RKO (cell line): Measurements from ENCODE around the gene NRG2.

Experiments used
- DNase-seq: peaks from one replicate; pipeline ENCODE4 v3.0.0-alpha.2; 2016; ENCODE audit warnings: low spot score

Gene NRG2

DNA sequence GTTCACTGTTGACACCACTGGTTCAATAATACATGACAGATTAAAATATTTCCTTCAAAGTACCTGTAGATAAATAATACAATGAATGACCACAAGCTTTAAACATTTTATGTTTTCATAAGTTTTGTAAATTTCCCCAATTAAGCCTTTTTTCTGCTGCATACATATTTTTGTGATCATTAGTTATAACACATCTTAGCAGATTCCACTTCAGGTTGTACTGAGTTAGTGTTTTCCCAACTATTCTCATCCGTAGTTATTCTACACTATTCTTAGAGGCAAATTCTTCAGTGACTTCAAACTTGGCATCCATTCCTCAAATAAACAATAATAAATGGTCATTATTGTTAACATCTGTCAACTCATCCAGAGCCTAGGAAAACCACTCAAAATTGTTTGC, 100.9 kb downstream of the NRG2 start:
- DNase-seq: no peak

DNA sequence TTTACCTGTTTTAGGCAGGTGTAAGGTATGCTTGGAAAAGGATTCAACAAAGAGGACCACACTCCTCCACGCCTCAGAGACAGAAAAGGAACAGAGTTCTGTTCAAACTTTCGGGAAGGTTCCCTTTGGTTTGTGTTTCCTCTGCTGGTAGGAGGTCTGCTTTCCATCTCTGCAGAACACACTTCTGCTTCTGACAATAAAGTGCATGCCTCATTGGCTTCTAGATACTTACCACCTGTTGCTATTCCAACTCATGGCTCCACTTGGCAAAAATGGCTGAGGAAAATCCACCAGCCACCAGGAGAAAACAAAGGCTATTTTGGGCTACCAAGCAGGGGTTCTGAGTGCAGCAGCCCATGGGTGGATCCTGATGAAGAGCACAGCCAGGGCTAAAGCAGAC, 112.7 kb downstream of the NRG2 start:
- no peak for DNase-seq

DNA sequence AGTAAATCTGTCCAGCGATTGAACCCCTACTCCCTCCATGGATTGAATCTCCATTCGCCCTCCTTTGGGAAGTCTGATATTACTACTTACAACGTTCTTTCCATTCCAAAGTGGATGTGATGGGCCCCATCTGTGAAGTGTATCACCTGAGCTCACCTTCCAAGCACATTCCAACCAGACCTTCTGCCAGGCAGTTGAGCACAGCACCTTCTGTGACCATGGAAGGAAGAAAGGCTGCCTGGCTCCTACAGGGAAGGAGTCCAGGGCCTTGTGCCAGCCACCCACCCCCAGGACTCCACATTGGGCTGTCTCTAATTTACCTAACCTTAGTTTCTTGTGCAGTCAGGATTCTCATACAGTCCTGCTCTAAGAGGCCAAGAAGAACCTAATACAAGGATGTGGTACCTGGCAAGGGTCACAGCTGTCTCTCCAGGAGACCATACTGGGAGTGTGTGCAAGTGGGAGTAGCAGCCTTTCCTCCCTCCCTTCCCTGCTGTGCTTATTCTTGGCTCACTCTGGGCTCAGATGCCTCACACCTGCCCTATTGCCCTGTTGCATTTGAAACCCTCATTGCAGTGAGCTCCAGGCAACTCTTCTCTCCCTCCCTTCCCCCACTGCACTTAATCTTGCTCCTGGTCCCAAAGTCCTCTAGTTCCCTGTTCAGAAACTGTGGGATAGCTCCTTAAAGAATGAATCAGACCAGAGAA, 116.1 kb downstream of the NRG2 start:
- no peak for DNase-seq

DNA sequence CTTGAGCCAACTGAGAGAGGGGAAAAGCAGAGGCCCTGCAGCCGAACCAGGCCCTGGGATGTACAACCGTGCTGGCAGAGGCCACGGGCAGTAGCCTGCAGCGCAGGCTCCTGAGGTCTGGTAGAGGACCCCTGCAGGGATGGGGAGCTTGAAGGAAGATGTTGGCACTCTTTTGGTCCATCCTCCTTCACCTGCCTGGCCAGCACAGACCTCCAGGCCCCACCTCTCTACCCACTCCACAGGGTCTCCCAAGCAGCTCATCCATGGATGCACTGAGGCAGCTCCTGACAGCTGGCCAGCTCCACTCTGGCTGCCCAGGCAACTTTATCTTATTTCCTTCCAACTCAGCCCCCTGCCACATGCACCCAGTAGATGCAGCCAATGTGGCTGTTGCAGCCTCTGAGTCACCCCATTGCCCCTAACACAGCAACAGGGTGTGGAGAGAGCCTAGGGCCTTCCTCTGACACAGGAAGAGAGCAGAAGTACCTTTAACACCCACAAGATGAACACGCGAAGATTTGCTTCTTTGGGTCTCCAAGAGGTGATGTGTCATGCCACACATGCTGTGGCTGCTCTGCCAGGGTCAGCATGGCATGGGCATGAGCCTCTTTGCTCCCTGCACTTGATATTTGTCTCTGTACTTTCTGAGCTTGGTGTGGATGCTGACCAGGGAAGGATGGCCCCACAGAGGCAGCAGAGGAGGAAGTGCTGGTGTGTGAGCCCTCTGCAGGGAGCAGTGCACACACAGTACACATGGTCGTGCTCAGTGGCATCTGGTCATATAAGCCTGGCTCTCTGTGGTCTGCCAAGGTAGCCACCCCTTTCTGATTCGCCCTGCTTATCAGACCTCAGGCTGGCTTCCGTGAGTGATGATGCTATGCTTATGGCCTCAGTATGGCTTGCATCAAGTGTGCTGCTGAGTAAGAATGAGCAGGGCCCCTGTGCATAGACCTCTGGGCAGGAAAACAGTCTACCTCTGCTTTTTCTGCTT, 117.2 kb downstream of the NRG2 start:
- no peak for DNase-seq

DNA sequence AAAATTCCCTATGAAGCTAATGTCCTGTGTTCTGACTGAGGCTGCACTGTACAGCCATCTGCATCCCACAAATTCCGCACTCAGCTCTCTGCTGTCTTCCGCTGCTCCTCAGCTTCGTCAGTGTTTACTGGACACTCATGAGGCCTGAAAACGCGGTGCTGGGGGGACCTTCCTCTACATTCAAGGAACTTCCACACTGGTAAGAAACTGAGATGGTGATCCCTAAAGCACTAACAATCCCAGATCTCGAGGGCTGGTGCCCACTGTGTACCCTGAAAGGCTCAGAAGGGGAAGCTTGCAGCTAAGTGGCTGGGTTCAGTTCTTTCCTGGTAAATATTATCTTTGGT, 117.9 kb downstream of the NRG2 start:
- no peak for DNase-seq

DNA sequence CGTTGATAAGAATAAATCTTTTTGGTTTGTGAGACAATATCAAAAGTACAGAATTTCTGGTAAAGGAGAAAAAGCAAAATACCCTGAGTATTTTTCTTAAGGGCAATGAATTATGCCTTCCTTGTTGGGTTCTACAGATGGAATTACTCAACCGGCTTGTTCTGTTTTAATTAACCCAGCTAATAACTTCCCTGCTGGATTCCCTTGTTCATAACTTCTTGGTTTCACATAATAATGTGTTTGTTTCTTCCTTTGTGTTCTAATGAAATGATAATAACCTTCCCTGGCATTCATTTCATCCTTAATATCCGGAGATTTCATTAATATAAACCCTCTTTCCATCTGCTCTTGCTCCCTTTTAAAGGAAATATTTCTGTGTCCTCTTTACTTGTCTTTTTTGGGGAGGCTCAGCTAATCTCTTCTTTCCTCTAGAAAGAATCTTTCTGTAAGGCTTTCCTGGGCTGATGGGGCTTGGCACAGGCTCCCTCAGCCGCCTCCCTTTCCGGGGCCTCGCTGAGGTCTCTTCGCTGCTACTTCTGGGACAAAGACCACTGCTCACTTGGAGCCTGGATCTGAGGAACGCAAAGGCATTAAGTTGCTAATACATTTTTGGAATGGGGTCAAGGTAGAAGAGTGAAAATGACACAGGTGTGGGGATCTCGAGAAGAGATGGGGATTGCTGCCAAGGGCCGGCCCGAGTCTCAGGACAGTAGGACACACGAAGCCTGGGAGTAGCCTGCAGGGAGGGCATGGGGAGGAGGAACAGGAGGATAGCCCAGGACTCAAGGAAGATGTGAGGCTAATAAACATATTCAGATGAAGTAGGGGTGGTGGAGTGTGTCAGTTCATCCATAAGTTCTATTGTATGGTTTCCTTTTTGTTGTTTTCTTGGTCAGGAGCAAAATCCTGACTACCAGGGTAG, 118.5 kb downstream of the NRG2 start:
- DNase-seq: no peak

DNA sequence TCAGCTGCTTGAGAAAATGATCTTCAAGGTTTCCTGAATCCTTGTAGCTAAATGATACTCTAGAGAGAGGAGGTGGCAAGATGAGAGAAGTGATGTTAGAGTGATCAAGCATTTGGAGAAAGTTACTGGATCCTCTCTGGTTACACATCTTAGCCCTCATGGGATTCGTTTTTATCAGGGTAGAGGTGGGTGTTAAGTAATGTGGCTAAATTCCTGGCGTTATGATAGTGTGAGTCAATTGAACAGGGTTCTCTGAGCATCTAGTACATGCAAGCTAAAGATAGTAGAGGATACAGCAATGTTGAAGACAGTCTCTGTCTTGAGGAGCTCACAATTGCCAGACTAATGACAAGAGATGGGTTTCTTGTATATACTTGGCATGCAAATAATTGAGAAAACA, 123.8 kb downstream of the NRG2 start:
- DNase-seq: no peak

DNA sequence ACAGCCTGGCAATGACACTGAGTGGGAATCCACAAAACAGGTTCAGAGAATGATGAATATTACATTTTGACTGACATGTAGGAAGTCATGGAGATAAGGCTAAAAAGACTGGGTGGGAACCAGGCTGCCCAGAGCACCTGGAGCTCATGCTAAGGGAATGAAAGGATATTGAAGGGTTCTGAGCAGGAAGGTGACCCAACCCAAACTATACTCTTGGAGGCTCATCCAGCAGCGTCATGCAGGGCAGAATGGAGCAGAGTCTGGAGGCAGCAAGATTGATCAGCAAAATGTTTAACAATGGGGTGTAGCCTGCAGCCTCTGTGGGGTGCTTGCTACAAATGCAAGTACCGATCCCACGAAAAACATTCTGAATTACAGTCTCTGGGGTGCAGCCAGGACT, 127.3 kb downstream of the NRG2 start:
- no peak for DNase-seq

DNA sequence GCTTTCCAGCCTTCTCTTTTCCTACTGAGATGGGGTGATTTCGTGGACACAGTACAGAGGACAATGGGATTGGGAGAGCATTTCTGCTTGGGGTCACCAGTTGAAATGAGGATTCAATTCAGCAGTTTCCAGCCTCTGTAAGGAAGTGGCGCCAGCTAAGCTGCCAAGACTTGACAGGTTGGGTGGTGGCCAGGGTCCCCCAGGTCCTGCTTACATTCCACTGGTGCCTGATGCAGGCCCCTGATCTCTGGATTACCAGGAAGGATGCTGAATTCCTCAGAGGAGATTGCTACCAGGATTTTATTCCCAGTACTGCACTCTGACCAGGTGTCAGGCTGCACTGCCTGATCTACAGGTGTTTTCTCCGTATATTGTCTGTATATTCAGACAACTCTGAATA, 127.8 kb downstream of the NRG2 start:
- no peak for DNase-seq

DNA sequence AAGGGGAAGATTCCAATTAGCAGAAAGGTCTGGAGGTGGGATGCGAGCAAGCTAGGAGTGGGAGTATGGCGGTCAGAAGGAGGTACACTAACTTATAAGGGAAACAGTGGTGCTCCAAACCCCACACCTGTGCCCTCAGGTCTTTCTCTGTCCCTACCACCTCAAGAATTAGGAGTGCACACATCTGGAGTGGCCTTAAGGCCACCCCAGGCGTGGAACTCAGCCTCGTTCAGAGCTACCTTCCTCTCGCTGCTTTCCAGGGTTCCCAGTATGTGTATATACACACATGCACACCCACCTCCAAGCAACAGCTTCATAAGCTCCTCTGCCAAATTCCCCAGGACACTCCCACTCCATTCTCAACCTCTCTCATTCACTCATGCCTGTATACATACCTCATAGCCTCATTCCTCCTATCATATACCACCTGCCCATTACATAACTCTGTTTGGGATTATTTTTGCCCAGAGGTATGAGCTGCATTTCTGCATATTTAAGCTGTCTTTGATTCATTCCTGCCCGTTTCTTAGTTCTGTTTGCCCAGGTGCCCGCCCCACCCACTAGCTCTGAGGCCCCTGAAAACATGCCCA, 128.8 kb downstream of the NRG2 start:
- DNase-seq: no peak

DNA sequence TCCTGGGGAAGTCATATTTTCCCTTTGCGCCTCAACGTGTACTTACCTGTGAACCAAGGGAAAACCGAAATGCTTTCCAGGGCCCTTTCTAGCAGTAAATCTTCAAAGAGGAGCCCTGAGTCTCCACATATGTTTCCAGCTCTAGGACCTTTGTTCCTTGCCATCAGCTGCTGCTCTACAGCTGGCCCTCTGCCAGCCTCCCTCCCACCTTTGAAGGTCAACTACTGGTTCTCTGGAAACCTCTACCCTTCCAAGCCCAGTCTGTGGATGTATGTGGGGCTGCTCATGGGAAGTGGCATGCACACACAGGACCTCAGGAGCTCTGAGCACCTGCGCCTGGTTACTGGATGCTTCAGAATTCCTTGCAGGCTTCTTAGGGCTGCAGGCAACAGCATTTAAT, 130.3 kb downstream of the NRG2 start:
- DNase-seq: no peak

DNA sequence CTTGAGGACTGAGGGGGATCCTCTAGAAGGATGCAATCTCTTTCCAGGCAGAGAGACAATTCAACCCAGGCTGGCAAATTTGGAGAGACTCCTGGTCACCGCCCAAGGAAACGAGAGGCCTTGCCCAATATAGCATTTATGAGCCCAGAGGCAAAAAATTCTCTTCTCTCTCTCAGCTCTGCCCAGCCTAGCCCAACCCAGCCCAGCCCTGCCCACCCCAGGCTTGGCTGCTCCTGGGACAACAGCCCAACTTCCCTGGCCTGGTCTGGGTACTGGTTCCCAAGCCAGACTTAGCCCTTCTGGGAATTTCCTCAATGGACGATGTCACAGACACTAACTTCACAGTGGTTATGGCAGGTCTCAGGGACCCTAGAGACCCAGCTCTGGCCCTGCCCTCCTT, 130.9 kb downstream of the NRG2 start:
- no peak for DNase-seq

DNA sequence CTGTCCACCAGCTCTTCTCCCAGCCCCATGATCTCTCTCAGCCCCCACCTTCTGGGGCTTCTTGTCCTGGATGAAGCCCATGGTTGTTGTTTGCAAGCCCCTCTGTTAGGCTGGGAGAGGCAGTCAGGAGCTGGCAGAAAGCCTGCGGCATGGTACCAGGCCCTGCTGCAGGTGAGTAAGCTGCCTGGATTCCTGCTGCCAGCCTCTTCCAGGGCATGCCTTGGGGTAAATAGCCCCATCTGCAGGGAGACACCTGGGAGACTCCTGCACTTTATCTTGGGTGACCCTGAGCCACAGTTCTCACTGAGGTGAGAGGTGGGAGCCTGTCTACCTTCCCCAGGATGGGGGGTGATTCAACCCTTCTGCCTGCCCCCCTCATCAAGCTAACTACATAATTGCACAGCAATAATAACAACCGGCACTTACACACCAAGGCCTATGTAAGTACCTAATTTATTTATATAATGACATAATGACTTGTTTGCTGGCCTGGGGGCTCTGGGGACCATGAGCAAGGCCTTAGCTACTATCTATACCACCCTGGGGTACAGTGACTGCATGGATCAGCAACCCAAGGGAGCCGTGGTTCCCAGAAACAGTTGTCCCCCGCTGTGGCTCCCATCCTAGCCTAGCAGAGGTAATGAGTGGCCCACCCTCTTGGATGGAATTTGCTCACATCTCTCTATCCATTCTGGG, 131.5 kb downstream of the NRG2 start:
- no peak for DNase-seq

DNA sequence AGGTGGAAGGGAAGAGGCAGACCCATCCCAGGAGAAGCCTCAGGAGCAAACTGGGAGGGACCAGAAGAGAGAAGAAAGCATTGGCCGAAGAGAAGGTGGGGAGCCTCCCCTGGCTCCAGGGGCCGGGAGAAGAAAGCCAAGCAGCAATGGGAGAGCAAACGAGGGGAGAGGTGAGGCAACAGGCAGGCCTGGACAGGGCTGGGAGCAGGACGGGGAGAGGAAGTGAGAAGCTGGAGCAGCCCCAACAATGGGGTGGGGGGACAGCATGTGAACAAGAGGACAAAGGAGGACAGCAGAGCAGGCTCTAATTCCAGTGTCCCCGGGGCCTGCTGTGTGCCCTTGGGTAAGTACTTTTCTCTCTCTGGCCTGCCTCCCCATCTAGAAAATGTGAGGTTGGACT, 132.2 kb downstream of the NRG2 start:
- DNase-seq: no peak

DNA sequence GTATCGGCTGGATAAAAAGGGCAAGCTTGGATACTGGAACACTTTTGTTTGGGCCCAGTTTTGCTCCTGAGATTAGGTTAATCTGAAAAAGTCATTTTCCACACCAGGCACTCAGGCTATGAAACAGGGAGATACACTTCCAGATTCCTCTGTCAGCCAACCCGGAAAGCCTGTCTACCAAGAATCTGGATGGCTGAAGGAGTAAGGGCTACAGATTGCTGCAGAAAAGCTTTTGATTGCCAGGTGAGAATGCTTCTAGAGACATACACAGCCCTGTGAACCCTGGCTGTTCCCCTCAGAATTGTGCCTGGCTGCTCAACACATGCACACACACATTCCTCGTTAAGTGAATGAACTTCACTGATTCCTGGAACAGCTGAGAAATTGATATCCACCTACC, 133.1 kb downstream of the NRG2 start:
- DNase-seq: no peak

DNA sequence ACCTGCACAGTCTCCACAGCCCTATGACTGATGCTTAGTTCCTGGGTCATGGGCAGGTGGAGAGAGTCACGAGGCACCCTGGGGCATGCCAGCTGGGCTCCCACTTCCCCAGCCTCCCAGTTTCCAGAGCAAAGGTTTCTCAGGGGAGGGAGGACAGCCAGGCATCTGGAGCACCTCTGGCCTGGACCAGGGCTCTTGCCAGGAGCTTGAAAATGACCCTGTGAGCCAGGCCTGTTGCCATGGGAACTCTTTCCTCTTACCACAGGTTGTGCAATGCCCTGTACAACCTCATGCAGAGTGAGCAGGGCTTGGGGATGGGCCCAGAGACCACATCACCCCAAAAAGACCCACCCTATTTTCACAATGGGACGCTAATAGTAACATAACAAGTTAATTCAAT, 134.3 kb downstream of the NRG2 start:
- no peak for DNase-seq

DNA sequence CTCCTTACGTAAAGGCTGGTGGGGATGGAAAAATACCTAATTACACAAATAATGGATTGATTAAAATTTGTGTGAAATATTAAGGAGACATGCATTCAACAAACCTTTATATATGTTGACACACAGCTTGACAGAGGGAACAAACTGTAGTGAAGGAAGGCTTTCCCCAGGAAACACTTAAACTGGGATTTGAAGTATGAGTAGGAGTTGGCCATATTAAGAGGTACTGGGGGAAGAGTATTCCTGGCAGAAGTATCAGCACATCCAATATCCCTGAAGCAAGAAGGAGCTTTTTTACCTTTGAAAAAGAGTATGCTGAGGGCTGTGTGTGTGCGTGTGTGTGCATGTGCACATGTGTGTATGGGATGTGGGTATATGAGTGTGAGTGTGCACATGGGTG, 136.4 kb downstream of the NRG2 start:
- no peak for DNase-seq

DNA sequence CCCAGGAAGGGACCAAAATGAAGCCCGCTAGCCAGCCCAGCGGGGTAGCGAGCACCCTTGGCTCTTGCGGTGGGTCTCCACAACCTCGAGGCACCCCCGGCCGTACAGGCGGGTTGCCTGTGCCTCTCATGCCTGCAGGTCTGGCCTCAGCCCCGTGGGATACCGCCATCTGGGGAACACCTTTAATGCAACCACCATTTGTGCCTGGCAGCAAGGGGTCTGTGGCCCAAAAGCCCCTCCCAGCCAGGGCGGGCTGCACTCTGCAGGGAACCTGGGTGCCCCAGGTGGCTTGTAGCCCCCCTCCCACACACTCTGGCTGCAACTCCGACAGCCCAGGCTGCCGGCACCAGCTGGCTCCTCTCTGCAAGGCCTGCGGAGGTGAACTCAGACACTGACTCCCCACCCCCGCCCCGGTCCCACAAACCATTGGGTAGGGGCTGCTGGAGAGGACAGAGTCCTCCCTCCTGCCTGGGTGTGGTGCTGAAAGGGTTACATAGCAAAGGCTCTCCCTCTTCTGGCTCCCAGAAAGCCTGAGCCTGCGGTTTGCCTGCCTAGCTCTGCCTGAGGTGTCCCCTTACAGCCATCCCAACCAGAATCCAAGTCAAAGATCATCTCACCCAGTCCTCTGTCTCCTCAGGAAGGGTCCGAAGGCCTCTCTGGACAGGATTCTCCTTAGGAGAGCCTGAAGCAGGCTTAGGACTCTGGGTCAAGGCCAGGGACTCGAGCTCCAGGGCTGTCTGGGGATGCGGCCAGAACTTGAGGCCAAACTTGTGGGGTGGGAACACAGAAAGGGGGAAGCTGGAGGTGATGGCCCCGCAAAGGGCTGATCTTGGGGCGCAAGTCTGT, 138.1 kb downstream of the NRG2 start:
- DNase-seq: no peak

DNA sequence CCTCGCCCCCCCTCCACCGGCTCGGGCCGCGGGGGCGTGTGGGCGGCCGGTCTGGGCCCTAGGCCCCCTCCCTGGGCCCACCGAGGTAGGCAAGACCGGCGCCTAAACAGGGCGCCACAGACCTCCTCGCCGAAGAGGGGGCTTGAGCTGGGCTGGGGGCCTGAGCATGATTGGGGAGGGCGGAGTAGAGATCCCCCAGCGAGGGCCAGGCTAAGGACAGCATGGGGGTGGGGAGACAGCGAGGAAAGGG, 138.6 kb downstream of the NRG2 start:
- no peak for DNase-seq

DNA sequence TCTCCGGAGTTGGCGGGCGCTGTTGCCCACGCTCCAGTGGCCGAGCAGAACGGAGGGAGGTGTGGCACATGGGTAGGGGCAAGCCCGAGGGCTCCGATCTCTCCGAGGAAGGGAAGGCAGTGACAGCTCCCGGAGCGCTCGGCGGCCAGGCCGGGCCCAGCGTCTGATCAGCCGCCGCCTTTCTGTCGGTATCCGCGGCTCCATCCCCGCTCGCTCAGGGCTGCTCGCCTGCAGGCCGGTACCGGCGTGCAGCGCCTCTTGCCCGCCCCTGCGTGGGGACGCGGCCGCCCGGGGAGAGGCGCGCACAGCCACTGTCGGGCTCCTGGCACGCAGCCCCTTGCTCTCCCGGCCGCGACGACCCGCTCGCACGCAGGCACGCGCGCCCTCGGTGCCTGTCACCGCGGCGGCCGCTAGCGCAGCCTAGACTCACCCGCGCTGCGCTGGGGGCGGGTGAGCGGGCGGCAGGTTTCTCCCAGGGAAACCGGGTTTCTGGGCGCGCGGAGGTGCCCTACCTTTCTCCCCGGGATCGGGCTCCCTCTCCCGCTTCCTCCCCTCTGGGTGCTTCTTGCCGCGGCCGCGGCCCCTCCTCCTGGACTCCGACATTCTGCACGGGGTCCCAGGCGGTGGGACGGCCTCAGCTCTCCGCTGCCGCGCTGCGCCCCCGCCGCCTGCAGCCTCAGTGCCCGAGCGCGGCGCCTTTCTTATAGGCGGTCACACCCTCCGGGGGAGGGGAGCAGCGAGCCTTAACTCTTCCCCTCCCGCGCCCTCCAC, 139.1 kb downstream of the NRG2 start:
- no peak for DNase-seq
